ENCODE measurements around the gene EAPP. TPM values are rescaled to one million over a fixed set of nuclear protein-coding genes. Genes with fewer than 3 reads are reported as not detected.
"Not testable (repeated sequence)": the region's sequence is repeated elsewhere in the genome, so short reads cannot be mapped to it uniquely, and the experiment has no call there.

Gene EAPP
- total RNA-seq, 1 donor from 2014 or later: 35.1 TPM

GRCh38 chr14:34496007-34496678 lies 43.4 kb downstream of the EAPP start:
- Mint-ChIP-seq H3K4me3 (no peak overlapping the region), H3K27me3 (ENCODE audit: insufficient read depth) (peaks cover 1% of the 10 kb centered on the region), H3K4me1 (ENCODE audit: low read depth) (no peaks in the 10 kb centered on the region), H3K27ac (no peak overlapping the region), H3K36me3 (ENCODE audit: low read depth) (no peaks in the 10 kb centered on the region), H3K9me3 (no peaks in the 10 kb centered on the region)
- DNase-seq (ENCODE audit: low spot score): no peak
- intact Hi-C loops (cut with micrococcal nuclease): no loop called here

- Mint-ChIP-seq H3K4me3 (no peak overlapping the region), H3K27me3 (ENCODE audit: insufficient read depth) (no peaks in the 10 kb centered on the region), H3K36me3 (ENCODE audit: low read depth) (no peaks in the 10 kb centered on the region), H3K27ac (no peak overlapping the region), H3K4me1 (ENCODE audit: low read depth) (no peaks in the 10 kb centered on the region), H3K9me3 (no peaks in the 10 kb centered on the region)
- DNase-seq (ENCODE audit: low spot score): no peak
- intact Hi-C loops (cut with micrococcal nuclease): no loop called here
Observed at GRCh38 chr14:34489324-34489723, 50.2 kb downstream of the EAPP start.

- no peak for DNase-seq (ENCODE audit: low spot score)
- Mint-ChIP-seq H3K9me3 (no peaks in the 10 kb centered on the region), H3K36me3 (ENCODE audit: low read depth) (no peaks in the 10 kb centered on the region), H3K4me1 (ENCODE audit: low read depth) (no peaks in the 10 kb centered on the region), H3K27ac (no peak overlapping the region), H3K27me3 (ENCODE audit: insufficient read depth) (no peaks in the 10 kb centered on the region), H3K4me3 (no peak overlapping the region)
- intact Hi-C loops (cut with micrococcal nuclease): no loop called here
Observed at GRCh38 chr14:34488528-34488927, 51.0 kb downstream of the EAPP start.

GRCh38 chr14:34484726-34485125 lies 54.8 kb downstream of the EAPP start:
- intact Hi-C loops (cut with micrococcal nuclease): no loop called here
- H3K9me3 Mint-ChIP-seq: no peaks in the 10 kb centered on the region
- no peak for DNase-seq (ENCODE audit: low spot score)
- no peaks in the 10 kb centered on the region for H3K36me3 Mint-ChIP-seq (ENCODE audit: low read depth)
- no peak overlapping the region for H3K4me3 Mint-ChIP-seq
- H3K27ac Mint-ChIP-seq: no peak overlapping the region
- H3K27me3 Mint-ChIP-seq (ENCODE audit: insufficient read depth): no peaks in the 10 kb centered on the region
- no peaks in the 10 kb centered on the region for H3K4me1 Mint-ChIP-seq (ENCODE audit: low read depth)

GRCh38 chr14:34482463-34482862 lies 57.0 kb downstream of the EAPP start:
- Mint-ChIP-seq H3K27ac (no peak overlapping the region), H3K36me3 (ENCODE audit: low read depth) (no peaks in the 10 kb centered on the region), H3K27me3 (ENCODE audit: insufficient read depth) (no peaks in the 10 kb centered on the region), H3K4me3 (no peak overlapping the region), H3K9me3 (no peaks in the 10 kb centered on the region), H3K4me1 (ENCODE audit: low read depth) (no peaks in the 10 kb centered on the region)
- intact Hi-C loops (cut with micrococcal nuclease): no loop called here
- DNase-seq (ENCODE audit: low spot score): no peak

GRCh38 chr14:34479694-34480093 lies 59.8 kb downstream of the EAPP start:
- Mint-ChIP-seq H3K4me1 (ENCODE audit: low read depth) (no peaks in the 10 kb centered on the region), H3K9me3 (no peaks in the 10 kb centered on the region), H3K36me3 (ENCODE audit: low read depth) (no peaks in the 10 kb centered on the region), H3K4me3 (no peak overlapping the region), H3K27me3 (ENCODE audit: insufficient read depth) (no peaks in the 10 kb centered on the region), H3K27ac (no peak overlapping the region)
- intact Hi-C loops (cut with micrococcal nuclease): no loop called here
- no peak for DNase-seq (ENCODE audit: low spot score)

GRCh38 chr14:34478261-34478660 lies 61.2 kb downstream of the EAPP start:
- H3K4me3 Mint-ChIP-seq: no peak overlapping the region
- no peaks in the 10 kb centered on the region for H3K9me3 Mint-ChIP-seq
- H3K4me1 Mint-ChIP-seq (ENCODE audit: low read depth): no peaks in the 10 kb centered on the region
- no peak for DNase-seq (ENCODE audit: low spot score)
- H3K36me3 Mint-ChIP-seq (ENCODE audit: low read depth): no peaks in the 10 kb centered on the region
- H3K27ac Mint-ChIP-seq: no peak overlapping the region
- intact Hi-C loops (cut with micrococcal nuclease): no loop called here
- peaks cover 6% of the 10 kb centered on the region for H3K27me3 Mint-ChIP-seq (ENCODE audit: insufficient read depth)

- intact Hi-C loops (cut with micrococcal nuclease): not testable (repeated sequence)
Observed at GRCh38 chr14:34476036-34476435, 63.5 kb downstream of the EAPP start.

GRCh38 chr14:34475163-34475562 lies 64.3 kb downstream of the EAPP start:
- no peak overlapping the region for H3K4me3 Mint-ChIP-seq
- H3K4me1 Mint-ChIP-seq (ENCODE audit: low read depth): no peaks in the 10 kb centered on the region
- DNase-seq (ENCODE audit: low spot score): no peak
- intact Hi-C loops (cut with micrococcal nuclease): no loop called here
- no peaks in the 10 kb centered on the region for H3K9me3 Mint-ChIP-seq
- no peaks in the 10 kb centered on the region for H3K36me3 Mint-ChIP-seq (ENCODE audit: low read depth)
- peaks cover 6% of the 10 kb centered on the region for H3K27me3 Mint-ChIP-seq (ENCODE audit: insufficient read depth)
- H3K27ac Mint-ChIP-seq: no peak overlapping the region

More at GRCh38 chr14:34476036-34476435, 63.5 kb downstream of the EAPP start:
- H3K27me3 Mint-ChIP-seq (ENCODE audit: insufficient read depth); H3K4me1 Mint-ChIP-seq (ENCODE audit: low read depth); H3K4me3 Mint-ChIP-seq; H3K36me3 Mint-ChIP-seq (ENCODE audit: low read depth); H3K9me3 Mint-ChIP-seq; DNase-seq (ENCODE audit: low spot score); H3K27ac Mint-ChIP-seq: not testable (repeated sequence)

- no peak overlapping the region for H3K4me3 Mint-ChIP-seq
- H3K27me3 Mint-ChIP-seq (ENCODE audit: insufficient read depth): peaks cover 6% of the 10 kb centered on the region
- intact Hi-C loops (cut with micrococcal nuclease): no loop called here
- no peaks in the 10 kb centered on the region for H3K36me3 Mint-ChIP-seq (ENCODE audit: low read depth)
- H3K4me1 Mint-ChIP-seq (ENCODE audit: low read depth): no peaks in the 10 kb centered on the region
- H3K27ac Mint-ChIP-seq: no peak overlapping the region
- DNase-seq (ENCODE audit: low spot score): no peak
- no peaks in the 10 kb centered on the region for H3K9me3 Mint-ChIP-seq
Observed at GRCh38 chr14:34474187-34474679, 65.3 kb downstream of the EAPP start.

GRCh38 chr14:34472706-34473279 lies 66.7 kb downstream of the EAPP start:
- peaks cover 6% of the 10 kb centered on the region for H3K27me3 Mint-ChIP-seq (ENCODE audit: insufficient read depth)
- DNase-seq (ENCODE audit: low spot score): no peak
- peaks cover 4% of the 10 kb centered on the region for H3K4me1 Mint-ChIP-seq (ENCODE audit: low read depth)
- intact Hi-C loops (cut with micrococcal nuclease): no loop called here
- no peak overlapping the region for H3K27ac Mint-ChIP-seq
- H3K36me3 Mint-ChIP-seq (ENCODE audit: low read depth): no peaks in the 10 kb centered on the region
- no peaks in the 10 kb centered on the region for H3K9me3 Mint-ChIP-seq
- no peak overlapping the region for H3K4me3 Mint-ChIP-seq

- H3K27me3 Mint-ChIP-seq (ENCODE audit: insufficient read depth): peaks cover 7% of the 10 kb centered on the region
- peaks cover 7% of the 10 kb centered on the region for H3K4me1 Mint-ChIP-seq (ENCODE audit: low read depth)
- no peak overlapping the region for H3K27ac Mint-ChIP-seq
- H3K36me3 Mint-ChIP-seq (ENCODE audit: low read depth): no peaks in the 10 kb centered on the region
- intact Hi-C loops (cut with micrococcal nuclease): no loop called here
- H3K4me3 Mint-ChIP-seq: no peak overlapping the region
- H3K9me3 Mint-ChIP-seq: no peaks in the 10 kb centered on the region
- DNase-seq (ENCODE audit: low spot score): no peak
Observed at GRCh38 chr14:34470319-34470718, 69.2 kb downstream of the EAPP start.

GRCh38 chr14:34466691-34467090 lies 72.8 kb downstream of the EAPP start:
- no peak for DNase-seq (ENCODE audit: low spot score)
- intact Hi-C loops (cut with micrococcal nuclease): loop anchor here (10.0 kb wide), 2 partner anchors 252 to 422 kb away; no protein-coding TSS in a partner anchor
- H3K9me3 Mint-ChIP-seq: no peaks in the 10 kb centered on the region
- no peak overlapping the region for H3K27ac Mint-ChIP-seq
- peaks cover 1% of the 10 kb centered on the region for H3K27me3 Mint-ChIP-seq (ENCODE audit: insufficient read depth)
- H3K36me3 Mint-ChIP-seq (ENCODE audit: low read depth): no peaks in the 10 kb centered on the region
- peaks cover 13% of the 10 kb centered on the region for H3K4me1 Mint-ChIP-seq (ENCODE audit: low read depth)
- no peak overlapping the region for H3K4me3 Mint-ChIP-seq

Data from activated T-helper 1 cell treated with anti-CD3 and anti-CD28 coated beads, Interleukin-12 subunit alpha, Interleukin-12 subunit beta, Interleukin-2, Interleukin-4 antibody, amounts not matched to agents 30 ng/mL and 10 ng/mL and 1 ng/mL, durations not matched to agents 14 hours and 24 hours and 36 hours (primary cell).